ENCODE data around the gene CREBZF. TPM values are rescaled to one million over a fixed set of nuclear protein-coding genes. Genes with fewer than 3 reads are reported as not detected.
A peak's percentile ranks its signal among the peaks of the same experiment; 100 is the strongest.

Gene CREBZF
- total and polyA plus RNA-seq, 2 donors (not counting 1 experiment from before 2014, with no cell fraction given), result 64.9 to 109 TPM

DNA sequence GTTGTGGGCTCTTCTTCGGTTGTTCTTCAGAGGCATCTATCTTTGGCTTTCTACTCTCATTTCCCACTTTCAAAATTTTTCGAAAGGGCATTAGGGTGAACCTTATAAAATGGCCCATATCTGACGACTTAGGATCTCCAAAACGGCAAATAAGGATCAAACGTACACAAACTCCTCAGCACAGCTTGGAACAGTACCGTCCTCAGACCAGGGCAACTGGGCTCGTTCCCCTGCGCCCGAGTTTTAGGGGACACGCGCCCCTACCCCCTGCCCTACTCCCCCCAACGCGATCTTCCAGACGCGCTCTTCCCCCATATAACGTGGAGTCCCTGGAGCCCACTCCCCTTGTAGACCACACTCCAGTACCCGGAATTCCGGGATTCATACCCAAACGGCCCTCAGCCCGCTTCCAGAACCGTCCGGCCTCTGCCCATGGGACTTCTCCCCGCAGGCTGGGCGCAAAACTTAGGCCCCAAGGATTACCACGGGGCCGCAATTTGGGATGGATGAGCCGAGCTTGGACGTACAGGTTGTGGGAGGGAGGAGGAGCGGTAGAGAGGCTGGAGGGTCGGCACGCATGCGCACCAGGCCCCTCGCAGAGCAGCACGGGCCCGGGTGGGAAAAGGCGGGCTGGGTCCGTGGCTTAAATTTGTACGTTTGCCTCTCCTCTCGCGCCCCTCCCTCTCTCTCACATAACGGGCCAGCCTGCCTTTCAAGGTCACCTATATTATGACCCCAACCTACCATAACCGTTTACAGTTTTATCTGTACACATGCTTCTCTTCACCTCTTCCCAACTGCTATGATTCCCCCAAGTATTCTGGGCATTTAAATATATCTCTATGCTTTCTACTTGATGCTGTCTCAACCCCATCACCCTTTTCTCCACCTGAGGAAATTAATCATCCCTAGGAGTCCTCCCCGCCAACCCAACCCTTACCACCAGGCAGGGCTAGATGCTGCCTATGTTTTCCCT lies 17.7 kb upstream of the CREBZF start:
- intact Hi-C loops (cut with micrococcal nuclease), result loop anchor here (1.0 to 5.0 kb wide), 2 partner anchors 17 to 55 kb away; partner anchors contain the start of genes CREBZF, DLG2 and TMEM126B
- H3K9ac ChIP-seq (ENCODE audit: low read length), result peak overlapping the region; percentile 93
- CTCF ChIA-PET, result interaction anchor here (0.6 to 1.2 kb wide), 2 partner anchors 13 to 34 kb away, joined by 3 to 5 read pairs; no protein-coding TSS in a partner anchor
- peak; percentile 95 for ATAC-seq (ENCODE audit: low read depth)
- H3K36me3 ChIP-seq (replicated peaks in 1 of 2; ENCODE audit: control extremely low read depth in 1 of 2, control insufficient read depth in 1 of 2, extremely low read depth in 1 of 2, insufficient read depth in 2 of 2, low read length in 1 of 2), result no peaks in the 10 kb centered on the region
- no peak for TF ChIP-seq EZH2 (IDR thresholded peaks at IDR 0.05; ENCODE audit: borderline replicate concordance, insufficient read depth, low read depth, low read length, poor library complexity, severe bottlenecking)
- TF ChIP-seq, protein P1, sequence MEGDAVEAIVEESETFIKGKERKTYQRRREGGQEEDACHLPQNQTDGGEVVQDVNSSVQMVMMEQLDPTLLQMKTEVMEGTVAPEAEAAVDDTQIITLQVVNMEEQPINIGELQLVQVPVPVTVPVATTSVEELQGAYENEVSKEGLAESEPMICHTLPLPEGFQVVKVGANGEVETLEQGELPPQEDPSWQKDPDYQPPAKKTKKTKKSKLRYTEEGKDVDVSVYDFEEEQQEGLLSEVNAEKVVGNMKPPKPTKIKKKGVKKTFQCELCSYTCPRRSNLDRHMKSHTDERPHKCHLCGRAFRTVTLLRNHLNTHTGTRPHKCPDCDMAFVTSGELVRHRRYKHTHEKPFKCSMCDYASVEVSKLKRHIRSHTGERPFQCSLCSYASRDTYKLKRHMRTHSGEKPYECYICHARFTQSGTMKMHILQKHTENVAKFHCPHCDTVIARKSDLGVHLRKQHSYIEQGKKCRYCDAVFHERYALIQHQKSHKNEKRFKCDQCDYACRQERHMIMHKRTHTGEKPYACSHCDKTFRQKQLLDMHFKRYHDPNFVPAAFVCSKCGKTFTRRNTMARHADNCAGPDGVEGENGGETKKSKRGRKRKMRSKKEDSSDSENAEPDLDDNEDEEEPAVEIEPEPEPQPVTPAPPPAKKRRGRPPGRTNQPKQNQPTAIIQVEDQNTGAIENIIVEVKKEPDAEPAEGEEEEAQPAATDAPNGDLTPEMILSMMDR (IDR thresholded peaks at IDR 0.05), result no peak
- Mint-ChIP-seq H3K4me3 (peak overlapping the region; percentile 87), H3K4me1 (peaks cover 17% of the 10 kb centered on the region), H3K9me3 (ENCODE audit: insufficient read depth) (no peaks in the 10 kb centered on the region), H3K27ac (peak overlapping the region; percentile 85), H3K27me3 (peaks cover 9% of the 10 kb centered on the region)
- H3K4me2 ChIP-seq (replicated peaks; ENCODE audit: low read depth, low read length, poor library complexity, severe bottlenecking), result peak overlapping the region; percentile 95
- H3K4me1 ChIP-seq (ENCODE audit: control insufficient read depth in 2 of 2, insufficient read depth in 2 of 2, low read length in 2 of 2), result peaks cover 0 to 4% of the 10 kb centered on the region in 2 donors
- H3K27ac ChIP-seq (ENCODE audit: low read length in 2 of 2), result peak overlapping the region; percentile 31 to 72
- peaks cover 0 to 9% (median 0%) of the 10 kb centered on the region in 4 experiments for H3K27me3 ChIP-seq (replicated peaks in 1 of 4; ENCODE audit: control extremely low read depth in 1 of 4, control insufficient read depth in 3 of 4, insufficient read depth in 4 of 4, low read length in 3 of 4)
- POLR2A ChIA-PET, result no interaction called here
- peak overlapping the region; percentile 99 for H2AFZ ChIP-seq (ENCODE audit: insufficient read depth, low read depth, low read length, poor library complexity, severe bottlenecking)
- peaks cover 3% of the 10 kb centered on the region for H3K79me2 ChIP-seq (ENCODE audit: control insufficient read depth, insufficient read depth, low read length)
- WGBS (ENCODE audit: insufficient coverage), result 17% methylated on average over 30 of the region's 43 CpGs
- no peaks in the 10 kb centered on the region for H4K20me1 ChIP-seq (ENCODE audit: control insufficient read depth, insufficient read depth, low read length, poor library complexity, severe bottlenecking)
- no peaks in the 10 kb centered on the region for H3K9me3 ChIP-seq (ENCODE audit: control extremely low read depth in 1 of 3, control insufficient read depth in 2 of 3, insufficient read depth in 1 of 3, low read length in 2 of 3)
- H3K4me3 ChIP-seq (ENCODE audit: control extremely low read depth in 1 of 5, extremely low read depth in 1 of 5, insufficient read depth in 1 of 5, low read depth in 2 of 5, low read length in 4 of 5), result peak overlapping the region; percentile 62 to 96 (median 77)
- DNase-seq, result peak; percentile 70

DNA sequence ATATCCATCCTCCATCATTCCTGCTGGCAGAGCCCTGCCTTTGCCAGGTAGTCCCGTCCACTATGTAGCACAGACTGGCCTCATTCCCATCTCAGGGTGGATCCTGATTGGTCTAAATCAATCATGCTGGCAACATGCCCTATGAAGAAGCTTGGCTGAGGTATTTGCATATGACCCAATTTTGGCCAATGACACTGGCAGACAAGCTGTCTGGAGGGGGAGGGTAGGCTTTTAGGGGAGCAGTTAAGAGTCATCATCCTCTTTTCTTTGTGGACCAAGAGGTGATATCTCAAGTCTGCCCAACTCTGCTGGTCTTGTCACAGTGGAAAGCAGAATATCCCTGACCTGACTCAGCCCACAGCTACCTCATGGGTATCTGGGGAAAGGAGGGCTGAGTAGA lies 16.0 kb upstream of the CREBZF start:
- peaks cover 0 to 4% of the 10 kb centered on the region in 2 donors for H3K4me1 ChIP-seq (ENCODE audit: control insufficient read depth in 2 of 2, insufficient read depth in 2 of 2, low read length in 2 of 2)
- 75% methylated on average over 1 of the region's 1 CpG for WGBS (ENCODE audit: insufficient coverage)
- intact Hi-C loops (cut with micrococcal nuclease), result loop anchor here (5.0 kb wide), 1 partner anchor 54 kb away; the partner anchor contains the start of genes DLG2 and TMEM126B
- H3K9me3 Mint-ChIP-seq (ENCODE audit: insufficient read depth), result no peaks in the 10 kb centered on the region
- H3K4me3 Mint-ChIP-seq, result no peak overlapping the region
- no peaks in the 10 kb centered on the region for H3K36me3 ChIP-seq (replicated peaks in 1 of 2; ENCODE audit: control extremely low read depth in 1 of 2, control insufficient read depth in 1 of 2, extremely low read depth in 1 of 2, insufficient read depth in 2 of 2, low read length in 1 of 2)
- no peak overlapping the region for H3K4me3 ChIP-seq (ENCODE audit: control extremely low read depth in 1 of 5, extremely low read depth in 1 of 5, insufficient read depth in 1 of 5, low read depth in 2 of 5, low read length in 4 of 5)
- H3K4me2 ChIP-seq (replicated peaks; ENCODE audit: low read depth, low read length, poor library complexity, severe bottlenecking), result no peak overlapping the region
- ChIA-PET POLR2A (no interaction called here), CTCF (no interaction called here)
- H3K4me1 Mint-ChIP-seq, result peaks cover 17% of the 10 kb centered on the region
- no peak overlapping the region for H3K27ac ChIP-seq (ENCODE audit: low read length in 2 of 2)
- no peak overlapping the region for H3K9ac ChIP-seq (ENCODE audit: low read length)
- ATAC-seq (ENCODE audit: low read depth) (no peak), DNase-seq (no peak)
- H4K20me1 ChIP-seq (ENCODE audit: control insufficient read depth, insufficient read depth, low read length, poor library complexity, severe bottlenecking), result no peaks in the 10 kb centered on the region
- no peak overlapping the region for H3K27ac Mint-ChIP-seq
- TF ChIP-seq, protein P1 (IDR thresholded peaks at IDR 0.05), result no peak
- no peak for TF ChIP-seq EZH2 (IDR thresholded peaks at IDR 0.05; ENCODE audit: borderline replicate concordance, insufficient read depth, low read depth, low read length, poor library complexity, severe bottlenecking)
- H3K27me3 Mint-ChIP-seq, result peaks cover 9% of the 10 kb centered on the region
- H3K27me3 ChIP-seq (replicated peaks in 1 of 4; ENCODE audit: control extremely low read depth in 1 of 4, control insufficient read depth in 3 of 4, insufficient read depth in 4 of 4, low read length in 3 of 4), result peaks cover 0 to 9% (median 0%) of the 10 kb centered on the region in 4 experiments
- H3K79me2 ChIP-seq (ENCODE audit: control insufficient read depth, insufficient read depth, low read length), result peaks cover 3% of the 10 kb centered on the region
- H3K9me3 ChIP-seq (ENCODE audit: control extremely low read depth in 1 of 3, control insufficient read depth in 2 of 3, insufficient read depth in 1 of 3, low read length in 2 of 3), result no peaks in the 10 kb centered on the region
- no peak overlapping the region for H2AFZ ChIP-seq (ENCODE audit: insufficient read depth, low read depth, low read length, poor library complexity, severe bottlenecking)

Data from B cell (primary cell).